DMS153 treated with DMSO at 0.1 percent for 48 hours (cell line): ENCODE data around the gene GLIPR1L1.
"Not testable (repeated sequence)": the region's sequence is repeated elsewhere in the genome, so short reads cannot be mapped to it uniquely, and the experiment has no call there.

ENCODE experiments used
- DNase-seq: peaks from one replicate; lab custom pipeline; 2025; ENCODE audit not compliant: unreplicated experiment; lab: John Stamatoyannopoulos, UW

GLIPR1L1 gene, protein sequence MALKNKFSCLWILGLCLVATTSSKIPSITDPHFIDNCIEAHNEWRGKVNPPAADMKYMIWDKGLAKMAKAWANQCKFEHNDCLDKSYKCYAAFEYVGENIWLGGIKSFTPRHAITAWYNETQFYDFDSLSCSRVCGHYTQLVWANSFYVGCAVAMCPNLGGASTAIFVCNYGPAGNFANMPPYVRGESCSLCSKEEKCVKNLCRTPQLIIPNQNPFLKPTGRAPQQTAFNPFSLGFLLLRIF

DNA sequence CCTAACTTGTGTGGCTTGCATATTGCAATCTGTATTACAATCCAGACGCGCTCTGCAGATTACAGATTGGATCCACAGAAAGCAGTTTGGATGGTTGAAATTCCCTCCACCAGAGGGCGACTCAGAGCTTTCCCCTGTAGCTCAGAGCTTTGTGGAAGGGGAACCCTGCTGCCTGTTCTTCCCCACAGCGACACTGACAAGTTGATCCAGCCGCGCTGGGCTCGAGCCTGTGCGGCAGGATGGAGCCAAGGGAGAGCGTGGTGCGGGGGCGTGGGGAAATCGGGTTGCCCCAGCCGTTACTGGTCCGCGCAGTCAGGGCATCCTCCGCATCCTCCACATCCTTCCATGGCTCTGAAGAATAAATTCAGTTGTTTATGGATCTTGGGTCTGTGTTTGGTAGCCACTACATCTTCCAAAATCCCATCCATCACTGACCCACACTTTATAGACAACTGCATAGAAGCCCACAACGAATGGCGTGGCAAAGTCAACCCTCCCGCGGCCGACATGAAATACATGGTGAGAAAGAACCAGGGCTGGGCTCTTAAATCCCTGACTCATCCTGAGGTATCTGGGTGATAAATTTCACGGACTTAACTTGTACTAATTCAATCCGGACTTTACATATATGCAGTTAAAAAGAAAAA is at the start of gene GLIPR1L1:
TSS of gene GLIPR1L1 (plus strand) at position 287 of the 647 bp plus-strand sequence. CDS start at position 346, 59 bp downstream.
- DNase-seq: peak; percentile 40

DNA sequence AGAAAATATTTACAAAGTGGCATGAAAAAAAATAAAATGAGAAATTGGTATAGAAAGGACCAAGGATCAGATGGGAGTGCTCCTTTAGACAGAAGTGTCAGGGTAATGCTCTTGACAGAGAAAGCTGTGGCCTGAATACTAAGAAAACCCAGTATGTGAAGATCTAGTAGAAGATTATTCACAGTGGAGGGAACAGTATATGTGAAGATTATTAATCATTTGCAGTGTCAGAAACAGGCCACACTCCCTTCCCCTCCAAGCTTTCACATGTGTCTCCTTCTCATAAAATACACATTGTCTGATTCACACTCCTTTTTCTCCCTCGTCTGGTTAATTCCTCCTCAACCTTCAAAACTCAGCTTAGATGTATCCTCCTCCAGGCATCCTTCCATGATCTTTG is 45.6 kb upstream of the GLIPR1L1 start:
- DNase-seq: no peak

DNA sequence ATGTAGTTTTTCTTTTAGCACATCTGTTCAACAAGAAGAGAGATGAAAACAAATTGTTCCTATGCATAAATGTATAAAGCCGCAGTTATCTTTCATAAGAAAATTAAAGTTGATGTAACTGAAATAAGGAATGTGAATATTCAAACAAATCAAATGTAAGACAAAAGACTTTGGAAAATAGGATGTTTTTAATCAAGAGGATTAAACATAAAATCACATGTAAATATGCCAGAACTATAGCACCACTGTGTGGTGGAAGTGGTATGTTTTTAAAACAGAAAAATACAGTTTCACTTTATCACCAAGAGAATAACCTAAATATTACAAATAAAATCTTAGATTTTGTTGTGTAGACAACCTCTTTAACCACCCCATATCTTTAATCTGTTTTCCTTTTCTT is 44.7 kb upstream of the GLIPR1L1 start:
- DNase-seq: no peak

DNA sequence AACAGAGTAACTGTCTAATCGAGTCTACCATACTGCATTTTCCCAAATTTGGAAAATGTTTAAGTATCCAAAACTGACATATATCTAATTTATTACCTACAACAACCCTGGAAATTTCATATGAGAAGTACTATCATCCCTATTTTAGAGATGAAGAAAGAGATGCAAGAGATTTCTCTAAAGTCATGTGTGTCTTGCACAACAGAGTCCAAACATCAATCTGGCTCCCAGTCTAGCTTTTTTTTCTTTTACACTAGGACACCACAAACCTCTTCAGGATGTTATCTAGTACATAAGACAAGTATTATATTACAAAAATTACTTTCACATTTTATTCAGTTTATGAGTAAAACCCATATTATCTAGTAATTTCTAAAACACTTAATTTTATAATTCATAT is 43.5 kb upstream of the GLIPR1L1 start:
- DNase-seq: no peak

DNA sequence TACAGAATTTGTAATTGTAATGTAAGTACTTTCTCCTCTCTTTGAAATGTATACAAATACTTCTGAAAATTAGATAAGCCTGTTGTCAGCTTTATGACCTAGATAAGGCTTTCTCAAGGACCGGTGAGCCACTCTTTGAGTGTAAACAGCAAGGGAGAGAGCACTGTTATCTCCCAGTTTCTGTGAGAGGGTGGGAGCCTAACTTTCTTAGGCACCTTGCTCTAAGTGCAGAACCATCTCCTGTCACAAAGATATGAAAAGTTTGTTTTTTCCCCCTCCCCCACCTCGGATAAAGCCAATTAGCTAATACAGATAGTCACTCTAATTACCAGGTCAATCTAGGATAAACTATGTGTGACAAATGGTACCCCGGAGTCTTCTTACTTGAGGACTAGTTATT is 40.1 kb upstream of the GLIPR1L1 start:
- no peak for DNase-seq

DNA sequence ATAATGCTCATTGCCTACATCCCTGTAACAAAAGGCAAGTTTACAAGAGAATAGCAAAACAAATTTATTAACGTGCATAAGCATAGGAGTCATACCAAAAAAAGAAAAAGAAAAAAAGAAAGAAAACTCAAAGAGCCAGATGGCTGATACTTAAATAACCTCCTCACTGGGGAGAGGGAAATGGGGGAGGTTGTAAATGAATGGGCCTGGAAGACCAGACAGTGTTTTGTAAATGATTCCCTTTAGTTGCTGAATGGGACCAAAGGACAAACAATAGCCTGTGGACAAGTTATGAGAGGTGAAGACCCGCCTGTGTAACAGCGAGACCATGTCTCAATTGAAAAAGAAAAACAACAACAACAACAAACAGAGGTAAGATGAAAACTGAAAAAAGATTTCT is 39.7 kb upstream of the GLIPR1L1 start:
- no peak for DNase-seq

DNA sequence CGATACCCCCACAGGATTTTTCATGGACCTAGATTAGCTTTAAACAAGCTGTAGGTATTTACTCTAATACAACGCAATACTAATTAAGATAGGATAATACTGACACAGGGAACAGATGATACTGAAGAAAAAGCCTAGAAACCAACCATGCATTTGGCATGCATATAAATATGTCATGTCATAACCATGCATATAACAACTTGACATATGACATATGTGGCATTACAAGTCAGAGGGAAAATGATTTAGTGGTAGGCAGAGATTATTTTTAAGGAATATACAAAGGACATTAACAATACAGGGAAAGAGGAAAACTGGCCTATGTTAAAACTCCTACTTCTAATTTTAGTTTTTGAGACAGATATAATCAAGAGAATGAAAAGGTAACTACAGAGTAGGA is 32.2 kb upstream of the GLIPR1L1 start:
- DNase-seq: no peak

DNA sequence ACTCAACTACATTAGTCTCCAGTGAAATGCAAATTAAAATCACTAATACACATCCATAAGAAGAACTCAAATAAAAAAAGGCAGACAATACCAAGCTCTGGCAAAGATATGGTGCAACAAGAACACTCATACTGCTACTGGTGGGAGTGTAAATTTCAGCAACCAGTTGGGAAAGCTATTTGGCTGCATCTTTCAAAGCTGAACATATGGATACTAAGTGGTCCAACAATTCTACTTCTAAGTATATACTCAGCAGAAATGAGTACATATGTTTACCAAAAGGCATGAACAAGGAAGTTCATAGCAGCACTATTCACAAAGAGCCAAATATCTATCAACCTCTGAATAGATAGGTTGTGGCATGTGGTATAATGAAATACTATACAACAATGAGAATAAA is 31.7 kb upstream of the GLIPR1L1 start:
- DNase-seq: no peak

DNA sequence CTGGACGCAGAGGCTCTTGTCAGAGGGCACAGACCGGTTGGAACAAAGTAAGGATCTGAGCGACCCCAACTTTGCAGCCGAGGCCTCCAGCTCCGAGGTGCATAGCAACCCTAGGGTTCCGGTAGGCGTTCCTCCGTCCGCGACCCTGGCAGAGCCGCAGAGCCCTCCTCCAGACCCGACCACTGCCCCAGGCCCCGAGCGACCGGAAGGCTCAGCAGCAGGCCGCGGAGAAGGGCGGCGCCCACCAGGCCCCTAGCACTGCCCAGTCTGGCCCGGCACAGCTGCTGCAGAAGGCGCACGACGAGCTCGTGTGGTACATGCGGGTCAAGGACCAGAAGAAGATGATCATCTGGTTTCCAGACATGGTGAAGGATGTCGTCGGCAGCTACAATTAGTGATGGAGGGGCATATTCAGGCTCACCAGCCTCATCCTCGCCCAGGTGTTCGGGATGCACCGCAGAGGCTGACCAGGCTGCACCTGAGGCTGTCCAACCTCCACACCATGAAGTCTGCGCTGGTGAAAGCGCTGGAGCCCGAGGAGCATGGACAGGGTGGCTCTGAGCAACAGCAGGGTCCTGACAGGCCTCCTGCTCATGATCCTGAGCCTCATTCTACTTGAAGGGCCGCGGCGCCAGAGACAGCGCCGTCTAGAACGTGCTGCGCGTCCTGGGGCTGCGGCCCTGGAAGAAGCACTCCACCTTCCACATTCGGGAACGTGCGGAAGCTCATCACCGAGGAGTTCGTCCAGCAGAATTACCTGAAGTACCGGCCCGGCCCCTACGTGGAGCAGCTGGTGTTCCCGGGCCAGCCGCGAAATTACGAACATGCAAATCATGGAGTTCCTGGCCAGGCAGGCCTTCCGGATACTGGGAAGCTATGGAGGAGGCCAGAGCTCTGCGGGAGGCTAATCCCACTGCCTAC is 28.8 kb upstream of the GLIPR1L1 start:
- no peak for DNase-seq

DNA sequence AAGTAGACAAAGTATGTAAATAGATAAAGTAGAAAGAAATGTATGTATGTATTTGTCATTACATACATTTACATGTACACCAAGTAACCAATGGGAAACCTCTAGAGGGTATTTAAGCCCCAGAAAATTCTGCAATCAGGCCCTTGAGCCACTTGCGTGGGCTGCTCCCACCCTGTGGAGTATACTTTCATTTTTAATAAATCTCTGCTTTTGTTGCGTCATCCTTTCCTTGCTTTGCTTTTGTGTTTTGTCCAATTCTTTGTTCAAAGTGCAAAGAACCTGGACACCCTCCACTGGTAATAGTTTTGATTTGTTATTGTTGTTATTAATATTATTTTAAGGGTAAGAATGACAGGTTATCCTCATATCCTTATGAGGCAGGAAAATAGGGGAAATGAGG is 26.2 kb upstream of the GLIPR1L1 start:
- no peak for DNase-seq

DNA sequence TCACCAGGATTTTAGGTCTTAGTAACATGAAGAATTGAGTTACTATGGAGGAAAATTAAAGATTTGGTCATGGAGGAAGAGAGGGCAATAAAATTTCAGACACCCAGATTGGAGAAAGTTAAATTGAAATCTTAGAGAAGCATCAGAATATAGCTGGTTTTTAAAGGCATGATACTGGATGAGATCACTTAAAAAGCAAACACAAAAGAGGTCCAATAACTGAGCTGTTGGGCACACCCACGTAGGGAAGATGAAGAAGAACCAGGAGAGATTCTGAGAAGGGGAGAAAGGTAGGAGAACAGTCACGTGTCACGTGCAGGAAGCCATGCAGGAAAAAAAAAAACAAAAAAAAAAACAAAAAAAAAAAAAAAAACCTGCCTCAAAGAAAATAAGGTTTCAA is 23.1 kb upstream of the GLIPR1L1 start:
- no peak for DNase-seq

DNA sequence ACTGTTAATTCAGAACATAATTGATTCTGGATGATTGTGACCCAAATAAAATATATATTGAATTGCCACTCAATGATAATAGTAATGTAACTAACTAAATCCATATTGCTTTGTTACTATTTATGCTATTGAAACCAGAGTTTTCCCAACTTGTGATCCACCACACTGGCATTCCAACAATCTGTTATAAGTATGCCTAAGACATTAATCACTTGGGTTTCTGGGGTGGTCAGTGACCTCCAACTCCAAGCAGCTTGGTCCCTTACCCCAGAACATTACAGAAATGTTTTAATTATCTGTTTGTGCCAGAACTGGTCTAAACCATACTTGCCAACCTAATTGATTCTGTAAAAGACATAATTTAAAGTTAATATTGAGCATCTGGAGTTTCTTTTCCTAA is 19.0 kb upstream of the GLIPR1L1 start:
- DNase-seq: no peak

DNA sequence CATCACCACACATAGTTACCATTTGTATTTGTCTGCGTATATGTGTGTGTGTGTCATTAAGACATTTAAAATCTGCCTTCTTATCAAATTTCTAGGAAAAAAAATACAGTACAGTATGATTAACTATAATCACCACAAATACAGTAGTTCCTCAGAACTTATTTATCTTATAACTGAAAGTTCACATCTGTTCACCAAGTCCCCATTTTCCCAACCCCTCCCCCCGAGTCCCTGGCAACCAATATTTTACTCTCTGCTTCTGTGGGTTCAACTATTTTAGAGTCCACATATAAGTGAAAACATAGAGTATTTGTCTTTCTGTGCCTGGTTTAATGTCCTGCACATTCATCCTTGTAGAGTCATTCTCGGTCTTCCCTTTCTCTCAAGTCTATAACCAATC is 16.7 kb upstream of the GLIPR1L1 start:
- DNase-seq: no peak

DNA sequence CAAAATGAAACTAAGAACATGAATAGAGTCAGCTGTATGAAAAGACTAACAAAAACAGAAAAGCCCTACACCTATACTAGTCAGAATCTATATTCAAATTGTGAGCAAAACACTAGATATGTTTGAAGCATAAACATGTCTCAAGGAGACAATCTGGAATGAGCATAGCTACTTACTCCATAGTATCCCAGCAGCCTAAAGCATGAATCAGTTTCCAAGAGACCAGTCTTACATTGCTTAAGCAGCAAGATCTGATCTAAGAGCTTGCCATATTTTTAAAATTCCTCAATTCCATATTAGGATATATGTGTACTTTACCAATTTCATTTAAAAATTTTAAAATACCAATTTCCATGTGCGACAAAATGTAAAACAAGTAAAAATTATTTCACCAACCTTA is 12.0 kb upstream of the GLIPR1L1 start:
- DNase-seq: no peak

DNA sequence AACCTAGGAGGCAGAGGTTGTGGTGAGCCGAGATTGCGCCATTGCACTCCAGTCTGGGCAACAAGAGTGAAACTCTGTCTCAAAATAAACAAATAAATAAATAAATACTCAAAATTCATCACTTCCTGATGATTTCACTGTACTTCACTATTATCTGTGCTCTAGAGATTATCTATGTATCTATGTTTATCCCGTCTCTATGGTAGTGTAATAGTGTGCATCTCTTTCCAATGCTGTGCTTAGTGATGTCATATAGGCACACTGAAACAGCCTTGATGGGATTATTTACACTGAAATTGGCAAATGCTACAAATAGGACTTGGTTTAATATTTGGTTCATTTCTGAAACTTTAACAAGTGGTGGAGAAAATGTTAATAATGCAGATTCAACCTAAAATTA is 10.8 kb upstream of the GLIPR1L1 start:
- no peak for DNase-seq

DNA sequence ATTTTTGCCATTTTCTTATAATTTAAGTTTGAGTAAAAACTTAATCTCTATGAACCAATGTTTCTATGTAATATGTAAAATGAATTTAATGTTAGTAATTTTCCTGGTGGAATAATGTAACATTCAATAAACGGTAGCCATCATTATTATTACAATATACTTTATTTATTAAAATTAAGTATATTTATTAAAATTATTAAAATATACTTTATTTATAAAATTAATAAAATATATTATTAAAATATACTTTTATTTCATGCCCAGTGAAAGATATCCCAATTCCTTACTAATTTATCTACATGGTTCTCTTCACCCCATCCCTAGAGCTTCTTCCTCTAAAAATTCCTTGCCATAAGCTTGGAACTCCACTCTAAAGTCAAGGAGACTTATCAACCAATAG is 6.8 kb upstream of the GLIPR1L1 start:
- no peak for DNase-seq

DNA sequence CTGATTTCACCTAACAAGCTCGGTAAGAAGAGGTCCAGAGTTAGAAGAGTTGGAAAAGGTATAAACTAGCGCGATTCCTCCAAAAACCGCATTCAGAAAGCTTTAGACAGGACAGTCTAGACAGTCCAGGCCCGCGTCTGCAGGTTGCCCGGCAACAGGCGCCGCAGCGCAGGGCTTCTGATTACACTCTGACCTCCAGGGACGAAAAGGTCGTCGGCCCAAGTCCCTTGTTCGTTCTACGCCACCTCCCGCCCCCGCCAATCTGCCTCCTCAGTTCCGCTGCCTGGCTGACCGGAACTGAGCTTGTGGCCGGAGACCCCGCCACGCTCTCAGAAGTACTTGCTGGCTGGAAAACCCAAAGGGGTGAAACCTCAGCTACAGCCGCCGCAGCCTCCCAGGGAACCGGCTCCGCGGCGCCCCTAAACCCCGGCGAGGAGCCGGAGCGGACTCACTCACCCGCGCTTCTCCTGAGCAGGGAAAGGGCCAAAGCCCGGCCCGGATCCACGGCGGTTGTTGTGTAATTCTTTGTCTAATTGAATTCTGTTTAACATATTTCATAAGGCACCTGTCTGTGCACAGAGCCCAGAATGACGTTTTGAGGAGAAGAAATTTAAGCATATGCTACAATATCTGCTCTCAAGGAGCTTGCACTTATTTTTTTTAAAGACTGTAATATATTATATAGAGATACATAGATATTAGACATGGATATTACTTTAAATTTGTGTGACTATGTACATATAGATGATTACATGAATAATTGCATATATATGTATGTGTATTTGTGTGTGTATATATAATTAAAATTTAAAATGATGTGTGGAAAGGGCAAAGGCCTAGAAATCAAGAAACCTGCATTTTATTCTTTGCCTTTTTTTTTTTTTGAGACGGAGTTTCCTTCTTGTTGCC is 4.3 kb upstream of the GLIPR1L1 start, which contains the start of gene CAPS2:
TSS of gene CAPS2 (minus strand) at position 407 of the 909 bp plus-strand sequence. CDS start 3,826 bp downstream, outside the sequence.
- DNase-seq: peak; percentile 74

DNA sequence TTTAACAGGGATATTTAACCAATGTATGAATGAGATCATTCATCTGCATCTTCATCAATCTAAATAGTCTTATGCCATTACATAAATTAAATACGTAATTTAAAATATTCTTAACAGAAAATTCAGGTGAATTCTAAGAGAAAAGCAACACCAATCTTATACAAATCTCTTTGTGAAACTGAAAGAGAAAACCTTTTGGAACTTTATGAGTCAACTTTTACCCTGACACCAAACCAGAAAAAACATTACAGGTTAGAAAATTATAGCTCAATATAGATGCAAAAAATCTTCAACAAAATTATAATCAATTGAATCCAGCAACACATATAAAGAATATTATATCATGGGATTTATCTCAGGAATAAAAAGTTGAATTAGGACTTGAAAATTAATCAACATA is 3.4 kb downstream of the GLIPR1L1 start:
- DNase-seq: no peak

DNA sequence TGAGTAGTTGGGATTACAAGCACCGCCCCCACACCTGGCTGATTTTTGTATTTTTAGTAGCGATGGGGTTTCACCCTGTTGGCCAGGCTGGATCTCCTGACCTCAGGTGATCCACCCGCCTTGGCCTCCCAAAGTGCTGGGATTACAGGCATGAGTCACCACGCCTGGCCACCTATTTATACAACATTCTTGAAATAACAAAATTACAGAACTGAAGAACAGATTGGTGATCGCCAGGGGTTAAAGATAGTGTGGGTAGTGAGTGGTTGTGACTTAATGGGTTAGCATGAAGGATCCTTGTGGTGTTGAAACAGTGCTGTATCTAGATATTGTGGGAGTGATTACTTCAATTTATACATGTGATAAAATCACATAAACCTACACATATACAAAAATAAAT is 7.4 kb downstream of the GLIPR1L1 start:
- DNase-seq: no peak

DNA sequence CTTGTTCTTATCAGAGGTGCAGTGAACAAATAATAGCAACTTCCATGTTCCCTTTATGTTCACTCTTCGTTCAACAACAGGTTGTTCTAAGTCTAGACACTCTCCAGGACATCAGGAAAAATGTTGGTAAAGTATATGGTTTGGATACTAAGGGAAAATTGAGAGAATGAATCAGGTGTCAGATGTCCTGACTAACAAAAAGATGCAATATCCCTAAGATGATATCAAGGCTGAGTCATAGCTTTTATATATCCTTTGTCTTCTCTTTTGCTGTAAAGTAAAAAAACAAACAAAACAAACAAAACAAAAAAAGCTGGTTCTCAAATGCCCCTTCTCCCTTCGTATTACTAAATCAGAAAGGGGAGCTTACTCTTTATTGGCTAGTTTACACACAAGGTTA is 11.1 kb downstream of the GLIPR1L1 start:
- DNase-seq: no peak

DNA sequence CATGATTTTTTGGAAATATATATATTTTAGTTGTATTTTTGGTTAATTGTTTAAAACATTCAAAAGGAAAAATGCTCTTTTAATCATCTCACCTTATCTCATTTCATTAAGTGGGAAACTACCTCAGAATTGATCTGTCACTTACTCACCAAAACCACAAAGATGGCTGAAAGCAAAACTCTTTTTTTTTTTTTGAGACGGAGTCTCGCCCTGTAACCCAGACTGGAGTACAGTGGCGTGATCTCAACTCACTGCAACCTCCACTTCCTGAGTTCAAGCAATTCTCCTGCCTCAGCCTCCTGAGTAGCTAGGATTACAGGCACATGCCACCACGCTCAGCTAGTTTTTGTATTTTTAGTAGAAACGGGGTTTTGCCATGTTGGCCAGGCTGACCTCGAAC is 11.7 kb downstream of the GLIPR1L1 start:
- DNase-seq: not testable (repeated sequence)
